Subcutaneous abdominal adipose tissue (tissue), 5 donors: ENCODE results near the gene TSTD2.
"Not testable (repeated sequence)": the region's sequence is repeated elsewhere in the genome, so short reads cannot be mapped to it uniquely, and the experiment has no call there.

Experiments
- H3K27ac ChIP-seq: one replicate; pipeline ENCODE4 v1.7.0; 2013; ENCODE audit warnings: low read depth, mild to moderate bottlenecking, inconsistent platforms, low read length, moderate library complexity
- H3K27me3 ChIP-seq, 5 donors: one replicate each; pipeline ENCODE4 v1.7.0; 2013; ENCODE audit warnings: low read length in 5 of 5, inconsistent platforms in 1 of 5; ENCODE audit not compliant: control insufficient read depth in 5 of 5, insufficient read depth in 4 of 5
- H3K36me3 ChIP-seq, 5 donors: one replicate each; pipeline ENCODE4 v1.7.0; 2013; ENCODE audit warnings: low read length in 5 of 5; ENCODE audit not compliant: control insufficient read depth in 5 of 5, insufficient read depth in 5 of 5
- H3K4me1 ChIP-seq, 5 donors: one replicate each; pipeline ENCODE4 v1.7.0; 2013; ENCODE audit warnings: low read length in 5 of 5, mild to moderate bottlenecking in 3 of 5, moderate library complexity in 1 of 5; ENCODE audit not compliant: control insufficient read depth in 5 of 5, insufficient read depth in 5 of 5
- H3K4me3 ChIP-seq, 5 donors: one replicate each; pipeline ENCODE4 v1.7.0; 2013; ENCODE audit warnings: low read length in 5 of 5, low read depth in 1 of 5
- H3K9ac ChIP-seq, 5 donors: one replicate each; pipeline ENCODE4 v1.7.0; 2013; ENCODE audit warnings: low read length in 5 of 5, mild to moderate bottlenecking in 4 of 5, moderate library complexity in 3 of 5
- H3K9me3 ChIP-seq, 5 donors: one replicate each; pipeline ENCODE4 v1.7.0; 2013; ENCODE audit warnings: low read length in 5 of 5; ENCODE audit not compliant: control insufficient read depth in 5 of 5
- donor health status: healthy.
- donor health status: healthy.
- donor health status: healthy.
- donor health status: healthy.
- donor health status: healthy.

The TSTD2 gene

DNA sequence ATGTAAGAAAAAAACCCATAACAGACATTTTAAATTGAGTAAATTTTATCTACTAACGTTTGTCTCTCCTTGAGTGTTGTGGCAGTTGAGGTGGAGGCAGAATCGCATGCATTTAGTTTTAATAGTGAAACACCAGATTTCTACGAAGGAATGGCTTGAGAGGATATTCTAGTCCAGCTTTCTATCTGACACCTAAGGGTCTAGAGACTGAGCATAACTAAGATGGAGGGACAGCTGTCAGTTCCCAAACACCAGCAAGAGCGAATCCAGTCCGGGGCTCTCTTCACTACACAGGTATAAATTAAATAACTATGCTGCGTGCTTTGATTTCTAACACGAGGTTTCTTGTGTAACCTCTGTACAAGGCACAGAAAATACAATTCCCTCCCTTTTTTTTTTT, 1.9 kb upstream of the TSTD2 start:
- Histone ChIP-seq H3K4me3 (peak overlapping the region in 2 of 5 donors; percentile 90 to 92), H3K4me1 (peaks cover 0 to 54% (median 42%) of the 10 kb centered on the region in 5 donors), H3K9ac (peak overlapping the region in 1 of 5 donors; percentile 86), H3K27me3 (no peaks in the 10 kb centered on the region), H3K36me3 (peaks cover 0 to 3% (median 0%) of the 10 kb centered on the region in 5 donors), H3K9me3 (no peaks in the 10 kb centered on the region), H3K27ac (no peak overlapping the region)

DNA sequence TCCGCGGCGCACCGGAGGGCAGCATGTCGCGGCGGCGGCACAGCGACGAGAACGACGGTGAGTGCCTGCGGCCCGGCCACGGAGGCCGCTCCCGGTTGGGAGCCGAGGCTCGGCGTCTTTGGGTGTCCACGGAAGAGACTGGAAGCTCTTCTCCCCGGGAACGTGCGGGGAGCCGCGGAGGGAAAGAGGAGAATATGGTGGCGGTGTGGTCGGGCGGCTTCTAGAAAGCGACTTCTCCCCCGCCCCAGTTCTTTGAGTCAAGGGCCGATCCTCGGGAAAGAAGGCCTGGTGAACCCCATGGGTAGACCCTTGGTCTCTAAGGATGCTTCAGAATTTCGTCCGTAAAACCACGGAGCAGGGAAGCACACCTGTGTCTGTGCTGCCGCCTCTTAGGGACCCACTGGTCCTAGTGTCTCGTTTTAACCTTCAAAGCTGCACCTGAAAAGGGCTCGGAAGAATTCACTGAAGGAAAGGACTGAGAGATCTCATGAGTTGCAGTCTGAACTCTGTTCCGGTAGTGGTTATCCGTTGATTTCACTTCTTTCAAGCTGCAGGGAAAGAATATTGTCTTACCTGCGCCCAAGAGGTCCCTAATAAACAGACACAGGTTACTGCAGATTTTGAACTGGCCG, 807 bp upstream of the TSTD2 start:
- Histone ChIP-seq H3K27ac (peak overlapping the region; percentile 100), H3K4me3 (peak overlapping the region; percentile 76 to 97 (median 92)), H3K27me3 (no peaks in the 10 kb centered on the region), H3K36me3 (peaks cover 0 to 2% (median 0%) of the 10 kb centered on the region in 5 donors), H3K9ac (peak overlapping the region; percentile 86 to 99 (median 93)), H3K4me1 (peaks cover 0 to 51% (median 42%) of the 10 kb centered on the region in 5 donors), H3K9me3 (no peaks in the 10 kb centered on the region)

DNA sequence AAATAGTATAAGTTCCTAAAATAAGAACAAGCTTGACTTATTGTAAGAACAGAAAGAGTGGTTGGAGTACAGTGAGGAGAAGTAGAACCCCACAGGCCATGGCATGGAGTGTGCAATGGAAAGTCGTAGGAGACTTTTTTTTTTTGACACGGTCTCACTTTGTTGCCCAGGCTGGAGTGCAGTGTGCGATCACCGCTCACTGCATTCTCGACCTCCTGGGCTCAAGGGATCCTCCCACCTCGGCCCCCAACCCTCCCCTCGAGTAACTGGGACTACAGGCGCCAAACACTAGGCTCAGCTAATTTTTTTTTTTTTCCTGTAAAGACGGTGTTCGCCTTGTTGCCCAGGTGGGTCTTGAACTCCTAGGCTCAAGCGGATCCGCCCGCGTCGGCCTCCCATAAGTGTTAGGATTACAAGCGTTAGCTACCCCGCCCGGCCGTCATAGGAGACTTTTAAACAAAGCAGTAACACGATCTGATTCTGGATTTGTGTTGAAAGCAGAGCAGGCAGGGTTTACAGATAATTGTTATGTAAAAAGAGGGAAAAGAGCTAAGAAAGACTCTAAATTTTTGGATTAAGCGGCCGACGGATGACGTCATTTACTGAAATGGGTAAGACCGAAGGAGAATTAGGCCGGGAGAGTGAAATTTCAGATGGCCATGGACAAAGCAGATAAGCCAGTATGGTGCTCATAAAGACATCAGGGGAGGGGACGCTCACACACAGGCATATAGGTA, 752 bp downstream of the TSTD2 start:
- Histone ChIP-seq H3K9ac (peak overlapping the region; percentile 86 to 99 (median 96)), H3K9me3 (no peaks in the 10 kb centered on the region), H3K27me3 (no peaks in the 10 kb centered on the region)

DNA sequence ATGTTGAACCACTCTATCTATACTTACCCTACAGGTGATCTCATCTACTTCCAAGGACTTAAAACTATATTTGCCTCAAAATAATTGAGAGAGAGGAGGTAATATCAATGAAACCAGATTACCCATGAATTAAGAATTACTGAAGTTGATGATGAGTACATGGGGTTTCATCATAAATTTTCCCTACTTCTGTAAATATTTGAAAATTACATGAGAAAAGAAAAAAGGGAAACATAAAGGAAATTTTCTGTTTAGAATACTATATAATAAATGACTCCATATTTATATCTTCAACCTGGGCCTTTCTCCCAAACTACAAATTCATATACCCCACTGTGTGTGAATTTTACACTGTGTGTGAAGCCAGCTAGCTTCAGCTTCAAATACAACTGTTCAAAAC, 2.6 kb downstream of the TSTD2 start:
- Histone ChIP-seq H3K36me3 (peaks cover under 1 to 3% (median 1%) of the 10 kb centered on the region in 5 donors), H3K27me3 (no peaks in the 10 kb centered on the region), H3K4me3 (no peak overlapping the region), H3K4me1 (peaks cover 0 to 38% (median 32%) of the 10 kb centered on the region in 5 donors), H3K9ac (no peak overlapping the region), H3K9me3 (no peaks in the 10 kb centered on the region), H3K27ac (no peak overlapping the region)

More for the DNA sequence above, 752 bp downstream of the TSTD2 start:
- no peaks in the 10 kb centered on the region for H3K36me3 ChIP-seq
- peak overlapping the region; percentile 100 for H3K27ac ChIP-seq
- peaks cover 0 to 51% (median 42%) of the 10 kb centered on the region in 5 donors for H3K4me1 ChIP-seq
- peak overlapping the region; percentile 74 to 95 (median 90) for H3K4me3 ChIP-seq

DNA sequence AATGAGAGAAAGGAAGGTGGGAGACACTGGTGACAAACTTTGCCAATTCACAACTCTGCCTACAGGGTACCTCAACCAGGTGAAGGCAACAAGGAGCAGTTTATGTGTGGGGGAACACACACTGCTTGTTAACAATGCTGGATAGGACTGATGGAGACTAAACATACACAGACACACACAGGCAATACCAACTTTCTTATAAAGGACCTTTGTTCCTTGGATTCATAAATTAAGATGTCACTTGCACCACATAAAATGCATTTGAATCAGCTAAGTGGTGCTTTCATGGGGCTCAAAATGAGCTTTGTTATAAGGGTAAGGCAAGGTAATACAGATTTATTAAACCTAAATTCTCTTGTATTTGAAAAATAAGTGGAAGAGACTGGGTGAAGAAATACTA, 4.0 kb downstream of the TSTD2 start:
- H3K36me3 ChIP-seq: peaks cover 8 to 15% (median 13%) of the 10 kb centered on the region in 5 donors
- no peaks in the 10 kb centered on the region for H3K9me3 ChIP-seq
- no peak overlapping the region for H3K9ac ChIP-seq
- no peak overlapping the region for H3K4me3 ChIP-seq
- no peaks in the 10 kb centered on the region for H3K27me3 ChIP-seq
- H3K27ac ChIP-seq: no peak overlapping the region
- peaks cover 0 to 25% (median 18%) of the 10 kb centered on the region in 5 donors for H3K4me1 ChIP-seq

DNA sequence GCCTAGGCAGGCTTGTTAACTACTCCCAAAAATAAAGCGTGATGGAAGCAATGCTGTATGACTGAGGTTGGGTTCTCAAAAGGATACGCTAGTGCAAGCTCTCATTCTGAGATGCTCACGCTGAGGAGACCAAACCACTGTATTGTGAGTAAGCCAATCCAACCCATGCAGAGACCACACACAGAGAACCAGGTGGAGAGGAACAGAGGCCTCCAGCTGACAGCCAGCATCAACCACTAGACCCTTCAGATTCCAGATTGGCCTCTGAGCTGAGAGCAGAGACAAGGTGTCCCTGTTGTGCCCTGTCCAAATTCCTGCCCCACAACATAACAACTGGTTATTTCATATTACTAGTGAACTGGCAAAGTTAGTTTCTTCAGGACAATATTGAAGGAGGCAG, 4.5 kb downstream of the TSTD2 start:
- peaks cover 13 to 19% (median 18%) of the 10 kb centered on the region in 5 donors for H3K36me3 ChIP-seq
- peaks cover 0 to 23% (median 15%) of the 10 kb centered on the region in 5 donors for H3K4me1 ChIP-seq
- no peak overlapping the region for H3K4me3 ChIP-seq
- no peaks in the 10 kb centered on the region for H3K27me3 ChIP-seq
- H3K9ac ChIP-seq: no peak overlapping the region
- H3K27ac ChIP-seq: no peak overlapping the region
- H3K9me3 ChIP-seq: no peaks in the 10 kb centered on the region

DNA sequence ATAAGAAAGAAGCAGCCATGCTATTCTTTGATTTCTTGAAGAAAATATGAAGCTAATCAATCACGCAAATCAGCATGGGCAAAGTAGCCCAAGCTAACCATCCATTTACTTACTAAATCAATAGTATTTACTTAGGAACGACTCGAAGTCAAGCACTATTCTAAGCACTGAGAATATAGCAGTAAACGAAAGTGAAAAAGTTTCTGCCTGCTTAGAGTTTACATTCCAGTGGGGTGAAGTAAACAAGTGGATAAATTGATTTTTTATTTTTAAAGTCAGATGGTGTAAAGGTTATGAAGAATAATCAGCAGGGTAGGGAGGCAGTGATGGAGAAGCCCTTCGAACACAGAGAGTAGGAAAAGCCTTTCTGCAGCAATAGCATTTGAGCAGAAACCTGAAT, 5.5 kb downstream of the TSTD2 start:
- Histone ChIP-seq H3K4me3 (no peak overlapping the region), H3K9ac (peak overlapping the region in 1 of 5 donors; percentile 22), H3K27ac (no peak overlapping the region), H3K36me3 (peaks cover 13 to 19% (median 18%) of the 10 kb centered on the region in 5 donors), H3K4me1 (peaks cover 0 to 23% (median 15%) of the 10 kb centered on the region in 5 donors), H3K27me3 (no peaks in the 10 kb centered on the region), H3K9me3 (no peaks in the 10 kb centered on the region)

DNA sequence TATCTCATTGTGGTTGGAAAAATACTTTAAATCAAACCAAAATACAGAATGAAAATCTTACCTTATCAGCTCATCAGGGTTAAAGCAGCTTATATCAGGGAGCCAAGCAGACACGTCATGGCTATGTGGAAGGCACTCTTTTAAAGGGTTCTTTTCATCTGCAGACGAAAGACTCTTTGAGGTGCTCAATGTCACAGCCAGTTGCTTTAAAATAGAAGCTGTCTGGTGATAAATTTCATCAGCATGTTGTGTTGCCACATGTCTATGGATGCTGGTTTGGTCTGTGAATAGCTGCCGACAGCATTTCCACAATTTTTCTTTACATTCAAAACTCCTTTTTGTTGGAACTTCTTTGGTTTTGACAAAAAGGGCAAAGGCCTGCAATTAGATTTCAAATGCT, 7.5 kb downstream of the TSTD2 start:
- Histone ChIP-seq H3K4me1 (peaks cover 0 to 10% (median 6%) of the 10 kb centered on the region in 5 donors), H3K27ac (no peak overlapping the region), H3K9ac (no peak overlapping the region), H3K4me3 (no peak overlapping the region), H3K36me3 (peaks cover 14 to 24% (median 19%) of the 10 kb centered on the region in 5 donors), H3K9me3 (no peaks in the 10 kb centered on the region), H3K27me3 (no peaks in the 10 kb centered on the region)

DNA sequence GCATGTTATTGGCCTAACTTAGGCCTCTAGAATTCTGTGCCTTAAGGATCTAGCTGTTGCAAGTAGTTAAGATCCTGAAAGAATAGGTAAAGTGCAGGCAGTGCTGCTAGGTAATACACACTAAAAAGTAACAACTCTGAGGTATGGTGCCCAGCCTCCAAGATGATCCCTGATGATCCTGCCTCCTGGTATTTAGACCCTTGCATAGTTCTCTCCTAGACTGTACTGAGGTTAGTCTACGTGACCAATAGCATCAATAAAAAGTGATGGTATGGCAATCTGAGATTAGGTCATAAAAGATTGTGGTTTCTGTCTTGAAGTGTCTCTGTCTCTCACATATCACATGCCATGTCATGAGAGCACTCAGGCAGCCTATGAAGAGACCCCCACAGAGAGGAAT, 9.2 kb downstream of the TSTD2 start:
- Histone ChIP-seq H3K4me1 (peaks cover 0 to 10% (median 6%) of the 10 kb centered on the region in 5 donors), H3K36me3 (peaks cover 14 to 28% (median 19%) of the 10 kb centered on the region in 5 donors), H3K9me3 (no peaks in the 10 kb centered on the region), H3K9ac (no peak overlapping the region), H3K4me3 (no peak overlapping the region), H3K27me3 (no peaks in the 10 kb centered on the region), H3K27ac (no peak overlapping the region)

DNA sequence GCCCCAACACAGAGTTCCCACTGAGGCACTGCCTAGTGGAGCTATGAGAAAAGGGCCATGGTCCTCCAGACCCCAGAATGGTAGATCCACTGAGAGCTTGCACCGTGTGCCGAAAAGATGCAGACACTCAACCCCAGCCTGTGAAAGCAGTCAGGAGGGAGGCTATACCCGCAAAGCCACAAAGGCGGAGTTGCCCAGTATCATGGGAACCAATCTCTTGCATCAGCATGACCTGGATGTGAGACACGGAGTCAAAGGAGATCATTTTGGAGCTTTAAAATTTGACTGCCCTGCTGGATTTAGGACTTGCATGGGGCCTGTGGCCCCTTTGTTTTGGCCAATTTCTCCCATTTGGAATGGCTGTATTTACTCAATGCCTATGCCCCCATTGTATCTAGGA, 10.7 kb downstream of the TSTD2 start:
- not testable (repeated sequence) for H3K4me1 ChIP-seq, H3K4me3 ChIP-seq, H3K27me3 ChIP-seq, H3K9ac ChIP-seq, H3K27ac ChIP-seq, H3K9me3 ChIP-seq
- H3K36me3 ChIP-seq: peaks cover 18 to 42% (median 22%) of the 10 kb centered on the region in 5 donors
